Stimulated activated CD4-positive, alpha-beta T cell treated with anti-CD3 and anti-CD28 coated beads, Interleukin-4, amount 100 ng/mL, for 4 hours (primary cell): ENCODE results near the gene CD8A.
"Not testable (repeated sequence)": the region's sequence is repeated elsewhere in the genome, so short reads cannot be mapped to it uniquely, and the experiment has no call there.

ENCODE experiments used
- DNase-seq, 2 experiments: peaks; one replicate each; pipeline ENCODE4 v3.0.0-alpha.2; 2020

The CD8A gene

DNA sequence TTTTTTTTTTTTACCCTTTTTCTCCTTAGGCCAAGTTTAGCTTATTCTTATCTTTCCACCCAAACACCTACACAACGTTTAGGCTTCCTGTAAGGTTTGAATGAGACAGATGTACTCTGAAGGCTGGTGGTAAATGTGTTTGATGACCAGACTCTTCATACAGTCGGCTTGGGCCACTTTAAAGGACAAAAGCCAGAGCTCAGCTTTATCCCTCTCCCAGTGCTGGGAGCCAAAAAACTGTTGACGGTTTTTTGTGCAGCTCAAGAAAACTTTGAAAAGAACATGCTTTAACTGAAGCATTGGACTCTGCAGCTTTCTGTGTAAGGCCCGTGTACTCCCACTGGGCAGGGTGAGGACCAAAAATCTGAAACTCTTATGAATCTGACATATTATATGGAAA is 15.4 kb downstream of the CD8A start:
- DNase-seq, result no peak

- DNase-seq, result no peak
These were observed 15.9 kb downstream of the CD8A start for GRCh38 chr2:86774862-86775261.

DNA sequence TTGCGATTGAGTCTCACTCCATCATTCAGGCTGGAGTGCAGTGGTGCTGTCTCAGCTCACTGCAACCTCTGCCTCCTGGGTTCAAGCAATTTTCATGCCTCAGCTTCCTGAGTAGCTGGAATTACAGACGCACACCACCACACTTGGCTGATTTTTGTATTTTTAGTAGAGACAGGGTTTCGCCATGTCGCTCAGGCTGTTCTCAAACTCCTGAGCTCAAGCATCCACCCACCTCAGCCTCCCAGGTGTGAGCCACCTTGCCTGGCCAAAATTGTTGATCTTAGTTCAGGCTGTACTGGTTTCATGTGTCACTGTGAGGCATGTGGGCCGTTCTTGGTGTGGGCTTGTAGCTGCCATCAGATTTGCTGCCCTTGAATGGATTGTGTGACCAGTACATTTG is 18.1 kb downstream of the CD8A start:
- no peak for DNase-seq

GRCh38 chr2:86770816-86771301 is 19.9 kb downstream of the CD8A start:
- no peak for DNase-seq

DNA sequence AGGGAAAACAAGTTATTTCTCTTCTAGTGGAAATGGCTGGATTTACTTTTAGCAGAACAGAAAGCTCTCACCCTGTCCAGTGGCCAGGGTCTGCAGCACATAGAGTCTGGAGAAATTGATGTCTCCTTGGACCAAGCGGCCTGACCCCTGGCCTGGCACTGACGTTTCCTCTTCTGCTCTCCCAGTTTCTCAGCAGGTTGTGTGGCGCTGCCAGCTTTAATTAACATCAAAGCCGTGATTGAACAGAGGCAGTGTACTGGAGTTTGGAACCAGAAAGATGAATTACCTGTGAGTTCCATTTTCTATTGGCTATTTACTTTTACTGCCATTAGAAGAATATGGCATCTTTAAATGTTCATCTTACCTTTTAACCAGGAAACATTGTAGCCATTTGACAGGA is 20.9 kb downstream of the CD8A start:
- DNase-seq, result no peak

DNA sequence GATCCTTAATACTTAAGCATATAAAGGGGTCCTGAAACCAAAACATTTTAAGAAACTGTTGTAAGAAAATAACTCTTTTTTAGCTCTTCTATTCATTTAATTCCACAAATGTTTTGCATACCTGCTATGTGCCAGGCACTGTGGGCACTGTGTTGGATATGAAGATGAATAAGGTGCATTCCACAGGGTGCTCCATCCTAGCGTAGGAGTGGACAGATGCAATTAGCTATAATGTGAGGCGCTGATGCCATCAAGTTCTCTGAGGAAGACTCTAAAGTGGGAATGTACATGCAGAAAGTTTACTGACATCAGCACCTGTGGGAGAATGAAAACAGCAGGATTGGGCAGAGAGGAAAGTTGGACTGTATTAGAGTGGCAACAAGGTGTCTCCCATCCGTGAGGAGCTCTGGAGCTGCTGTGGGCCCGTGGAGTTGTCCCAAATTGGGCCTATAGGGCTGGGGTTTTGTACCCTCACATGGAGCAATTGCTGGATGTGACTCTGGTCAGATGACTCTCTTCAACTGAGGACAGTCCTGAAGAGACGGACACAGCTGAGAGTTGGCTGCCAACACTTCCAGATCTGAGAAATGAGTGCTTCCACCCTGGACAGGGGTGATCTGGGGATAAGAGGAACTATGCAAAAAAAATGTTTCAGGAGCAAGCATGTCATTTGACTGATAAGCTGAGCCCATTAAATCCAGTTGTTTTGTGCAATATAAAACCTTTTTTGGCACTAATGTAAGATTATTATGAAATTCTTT is 22.3 kb downstream of the CD8A start:
- DNase-seq, result no peak

DNA sequence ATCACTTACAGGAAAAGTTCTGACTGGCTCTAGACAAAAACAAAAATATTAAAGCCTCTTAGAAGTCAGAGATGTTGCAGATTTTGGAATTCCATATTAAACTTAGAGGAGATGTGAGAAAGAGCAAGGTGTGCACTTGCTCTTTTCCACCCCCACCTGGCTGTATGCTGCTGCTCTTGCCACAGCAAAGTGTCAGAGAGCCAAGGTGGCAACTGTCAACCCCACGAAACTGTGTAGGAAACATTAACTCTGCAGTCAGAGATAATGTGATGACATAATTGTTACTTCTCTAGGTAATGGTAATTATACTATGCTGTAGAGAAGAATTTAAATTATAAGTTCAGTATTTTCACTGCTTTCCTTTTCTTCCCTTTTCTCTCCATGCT is 25.4 kb downstream of the CD8A start:
- DNase-seq, result no peak

DNA sequence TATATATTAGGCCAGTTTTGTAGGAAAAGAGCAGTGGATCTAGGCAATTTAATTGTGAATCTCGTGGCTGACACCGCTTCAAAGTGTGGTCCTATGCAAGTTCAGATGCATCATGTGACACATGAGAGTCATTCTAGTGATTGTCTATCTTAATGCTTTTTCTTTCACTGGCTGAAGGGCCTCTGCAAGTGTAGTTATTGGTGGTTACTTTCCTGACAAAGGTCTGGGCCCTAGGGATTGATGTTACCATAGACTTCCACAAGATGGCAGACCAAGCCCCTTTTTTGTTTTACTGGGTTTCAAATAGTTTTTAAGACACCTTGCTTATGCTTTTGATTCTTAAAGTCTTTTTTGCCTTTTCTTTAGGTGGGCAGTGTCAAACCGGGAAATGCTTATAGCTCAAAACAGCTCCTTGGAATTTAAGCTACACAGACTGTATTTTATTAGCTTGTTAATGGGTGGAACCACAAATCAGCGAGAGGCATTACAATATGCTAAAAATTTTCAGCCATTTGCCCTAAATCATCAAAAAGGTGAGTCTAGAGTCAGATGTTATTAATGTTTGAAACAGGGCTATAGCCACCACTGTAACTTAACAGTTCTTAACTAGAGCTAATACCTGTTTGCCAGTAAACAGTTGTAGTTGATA is 25.9 kb downstream of the CD8A start:
- DNase-seq, result no peak

DNA sequence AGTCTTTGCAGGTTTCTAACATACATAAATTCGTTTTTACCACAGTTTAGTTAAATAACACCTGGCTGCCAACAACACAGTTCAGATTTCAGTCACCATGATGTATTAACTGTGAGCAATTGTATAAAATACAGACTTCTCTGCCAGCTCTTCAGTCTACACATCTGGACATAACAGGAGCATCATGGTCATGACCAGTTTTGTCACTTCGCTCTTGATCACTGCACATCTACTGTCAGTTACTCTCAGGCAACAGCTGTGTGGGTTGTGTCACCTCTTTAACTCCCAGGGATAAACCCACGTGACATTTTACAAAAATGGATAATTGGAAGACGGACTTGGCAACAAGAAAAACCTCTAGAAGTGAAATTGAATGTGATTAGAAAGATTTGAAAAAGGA is 30.3 kb downstream of the CD8A start:
- no peak for DNase-seq

DNA sequence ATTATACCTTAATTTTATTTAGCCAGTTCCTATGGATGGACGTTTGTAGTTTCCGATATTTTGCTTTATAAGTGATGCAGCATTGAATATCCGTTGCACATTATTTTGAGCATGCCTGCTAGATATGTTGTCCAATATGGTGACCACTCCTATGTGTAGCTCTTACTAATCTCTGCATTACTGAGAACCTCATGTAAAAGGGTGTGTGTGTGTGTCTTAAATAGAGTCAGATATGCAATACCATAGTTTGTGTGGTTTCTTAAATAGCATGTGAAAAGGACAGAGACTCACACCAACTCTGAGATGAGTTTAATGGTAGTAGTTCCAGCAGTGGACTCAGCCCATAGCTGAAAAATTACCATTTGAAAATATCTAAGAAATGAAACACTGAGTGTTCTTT is 32.3 kb downstream of the CD8A start:
- no peak for DNase-seq

DNA sequence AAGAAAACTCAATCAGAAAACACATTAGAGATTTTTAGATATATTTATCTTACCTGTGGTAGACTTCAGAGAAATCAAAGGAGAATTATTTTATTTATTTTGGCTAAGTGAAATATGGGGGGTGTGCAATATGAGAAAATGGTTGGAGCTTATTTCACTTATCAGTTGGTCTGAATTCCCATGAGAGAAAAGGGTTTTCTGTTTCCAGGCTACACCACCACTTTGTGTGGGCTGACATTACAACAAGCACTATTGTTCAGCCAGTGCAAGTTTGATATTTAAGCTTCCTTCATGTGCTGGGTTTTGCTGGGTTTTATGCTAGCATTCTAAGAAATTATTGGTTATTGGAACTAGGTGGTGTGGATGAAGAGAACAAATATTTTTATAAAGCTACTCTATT is 37.1 kb downstream of the CD8A start:
- DNase-seq, result no peak

DNA sequence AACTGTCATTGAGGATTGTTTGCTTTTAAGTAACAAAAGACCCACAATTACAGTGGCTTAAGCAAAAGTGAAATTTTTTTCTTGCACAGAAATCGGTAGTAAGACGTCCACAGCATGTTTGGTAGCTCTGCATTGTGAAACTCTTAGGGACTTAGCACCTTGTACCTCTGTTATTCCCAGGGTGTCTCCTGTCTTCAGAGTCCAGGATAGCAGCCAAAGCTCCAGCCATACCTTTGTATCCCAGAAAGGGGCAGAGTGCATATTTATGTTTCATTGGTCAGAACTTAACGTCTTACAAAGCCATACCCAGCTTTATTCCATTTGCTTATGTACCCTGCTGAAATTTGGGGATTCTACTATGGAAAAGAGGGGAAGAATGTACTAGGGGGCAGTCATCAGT is 37.8 kb downstream of the CD8A start:
- no peak for DNase-seq

DNA sequence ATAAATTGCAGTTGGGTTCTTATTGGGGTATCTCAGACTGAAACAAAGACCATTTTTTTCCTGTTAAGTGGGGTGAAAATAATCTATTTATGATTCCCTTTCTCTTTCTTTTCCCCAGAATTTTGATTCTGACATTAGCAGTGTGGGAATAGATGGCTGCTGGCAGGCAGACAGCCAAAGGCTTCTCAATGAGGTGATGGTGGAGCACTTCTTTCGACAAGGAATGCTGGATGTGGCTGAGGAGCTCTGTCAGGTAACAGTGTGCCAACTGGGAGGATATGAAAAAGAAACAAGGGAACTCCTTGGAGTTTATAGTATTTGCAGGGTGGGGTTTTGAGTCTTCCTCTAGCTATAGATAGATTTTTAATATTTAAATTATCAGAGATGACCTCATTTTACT is 38.9 kb downstream of the CD8A start:
- no peak for DNase-seq

DNA sequence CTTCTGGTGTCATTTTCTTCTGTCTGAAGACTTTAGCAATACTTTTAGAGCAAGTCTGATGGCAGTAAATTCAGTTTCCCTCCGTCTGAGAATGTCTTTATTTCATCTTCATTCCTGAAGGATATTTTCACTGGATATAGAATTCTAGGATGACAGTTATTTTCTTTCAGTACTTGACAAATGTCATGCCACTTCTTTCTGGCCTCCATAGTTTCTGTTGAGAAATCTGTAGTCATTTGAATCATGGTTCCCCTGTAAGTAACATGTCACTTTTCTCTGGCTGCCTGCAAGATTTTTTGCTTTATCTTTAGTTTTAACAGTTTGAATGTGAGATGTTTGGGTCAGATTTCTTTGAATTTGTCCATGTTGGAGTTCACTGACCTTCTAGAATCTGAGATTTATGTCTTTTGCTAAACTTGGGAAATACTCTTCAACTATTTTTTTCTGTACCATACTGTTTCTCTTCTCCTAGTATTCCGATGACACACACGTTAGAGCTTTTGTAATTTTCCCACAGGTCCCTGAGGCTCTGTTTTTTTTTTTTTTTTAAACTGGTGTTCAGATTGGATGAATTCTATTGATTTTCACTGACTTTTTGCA is 40.4 kb downstream of the CD8A start:
- DNase-seq, result no peak

DNA sequence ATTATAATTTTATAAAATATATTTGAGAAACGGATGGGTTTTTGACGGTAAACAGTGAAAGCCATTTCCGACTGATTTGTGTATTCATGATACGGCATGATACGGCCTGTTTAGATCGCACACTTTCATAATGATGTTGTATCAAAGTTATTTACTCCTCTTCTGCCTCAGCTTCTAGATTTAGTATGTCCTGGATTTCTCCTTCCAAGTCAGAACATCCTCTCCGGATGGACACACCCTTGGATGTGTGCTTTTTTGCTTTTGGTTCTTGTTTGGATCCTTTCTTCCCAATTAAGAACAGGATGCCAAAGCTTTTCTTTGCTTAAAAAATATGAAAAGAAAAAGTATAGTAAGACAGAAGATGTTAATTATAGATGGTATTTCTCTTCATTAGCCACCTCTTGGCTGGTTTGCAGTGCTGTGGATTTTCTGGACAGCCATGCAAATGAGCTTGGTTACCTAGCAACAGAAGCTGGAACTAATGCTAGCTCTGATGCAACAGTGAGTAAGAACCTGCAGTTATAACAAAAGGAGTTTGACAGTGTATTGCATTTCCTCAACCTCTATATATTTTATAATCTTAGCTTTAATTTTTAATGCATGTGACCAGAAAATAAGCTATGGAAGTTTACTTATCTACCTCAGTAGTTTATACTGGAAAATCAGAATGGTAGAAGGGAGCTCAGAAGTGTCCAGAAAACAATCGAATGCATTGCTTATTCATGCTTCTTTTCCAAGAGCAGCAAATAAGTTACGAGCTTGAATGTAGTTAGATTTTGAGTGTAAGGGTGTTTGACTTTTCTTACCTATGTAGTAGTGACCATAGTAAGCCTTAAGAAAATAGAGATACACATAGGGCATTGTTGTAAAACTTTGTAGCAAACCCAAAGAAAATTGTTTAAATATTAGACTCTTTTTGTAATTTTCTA is 42.7 kb downstream of the CD8A start:
- no peak for DNase-seq

- DNase-seq, result no peak
These were observed 43.8 kb downstream of the CD8A start for GRCh38 chr2:86746939-86747338.

DNA sequence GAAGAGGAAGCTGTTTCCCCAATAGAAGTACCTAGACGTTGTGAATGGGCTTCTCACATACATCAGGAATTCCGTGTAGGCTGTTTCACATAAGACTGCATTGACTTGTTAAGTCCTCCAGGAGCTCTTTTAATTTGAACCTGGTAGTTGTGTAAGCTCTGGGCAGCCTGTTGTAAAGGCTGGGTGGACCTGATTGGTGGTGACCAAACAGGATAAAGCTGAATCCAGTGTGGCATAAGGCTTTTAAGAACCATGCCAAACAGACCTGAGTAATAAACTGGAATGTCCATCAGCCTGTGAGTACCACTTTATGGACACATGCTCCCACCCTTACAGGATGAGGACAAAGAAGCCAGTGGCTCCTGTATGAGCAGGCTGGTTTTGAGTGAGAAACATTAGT is 46.6 kb downstream of the CD8A start:
- no peak for DNase-seq

DNA sequence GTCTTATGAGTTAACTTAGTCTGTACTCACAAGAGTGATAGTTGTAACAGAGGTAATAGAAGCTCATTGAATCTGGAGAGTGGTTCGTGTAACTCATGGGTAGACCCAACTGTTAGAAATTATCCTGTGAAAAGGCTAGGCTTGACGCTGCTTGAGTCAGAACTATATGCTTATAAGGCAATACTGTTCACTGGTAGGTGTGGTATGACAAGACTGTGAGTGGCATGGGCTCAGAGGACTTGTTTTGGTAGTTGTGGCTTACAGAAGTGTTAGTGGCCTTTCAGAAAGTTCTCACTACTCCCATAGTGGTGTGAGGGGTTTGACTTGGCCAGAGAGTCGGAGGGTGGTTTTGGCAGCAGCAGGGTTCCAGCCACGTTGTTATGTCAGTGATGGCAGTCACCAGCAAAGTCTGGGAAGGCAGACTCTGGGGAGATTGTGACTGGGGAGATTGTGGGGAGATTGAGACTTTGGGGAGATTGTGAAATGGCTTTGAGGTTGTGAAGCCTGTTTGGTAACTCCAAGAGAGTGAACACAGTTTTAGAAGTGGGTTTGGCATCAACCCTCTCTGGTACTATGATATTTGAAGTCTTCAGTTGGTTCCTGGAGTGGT is 48.7 kb downstream of the CD8A start:
- DNase-seq, result not testable (repeated sequence)

- DNase-seq, result not testable (repeated sequence)
These were observed 50.8 kb downstream of the CD8A start for GRCh38 chr2:86739889-86740288.

DNA sequence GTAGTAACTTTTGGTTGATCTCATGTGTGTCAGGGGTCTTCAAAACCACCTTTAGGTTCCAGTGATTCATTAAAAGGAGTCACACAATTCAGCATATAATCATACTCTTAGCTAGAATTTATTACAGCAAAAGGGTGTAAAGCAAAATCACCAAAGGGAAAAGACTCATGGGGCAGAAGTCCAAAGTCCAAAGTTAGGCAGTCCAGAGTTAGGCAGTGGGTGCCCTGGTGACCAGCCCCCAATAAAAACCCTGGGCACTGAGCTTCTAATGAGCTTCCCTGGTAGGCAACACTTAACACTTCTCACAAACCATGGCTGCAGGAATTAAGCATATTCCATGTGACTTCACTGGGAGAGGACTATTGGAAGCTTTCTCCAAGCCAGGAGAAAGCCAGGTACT is 51.2 kb downstream of the CD8A start:
- DNase-seq, result not testable (repeated sequence)

- not testable (repeated sequence) for DNase-seq
These were observed 55.8 kb downstream of the CD8A start for GRCh38 chr2:86734896-86735295.
